IMR-90 (cell line): ENCODE measurements around the gene L3MBTL4. TPM values are rescaled to one million over a fixed set of nuclear protein-coding genes. Genes with fewer than 3 reads are reported as not detected.

Source experiments
- ATAC-seq: fragments of 200-7000 bp; cut with Tn5 transposase; 2 replicates; pipeline ENCODE4 v1.9.1; 2020; ENCODE audit warnings: low read depth, mild to moderate bottlenecking, moderate library complexity
- BruUV-seq: library from RNA; stranded (reverse); fragments of 400-500 nt; replicated peaks from 2 replicates; lab custom pipeline; 2021; lab: Mats Ljungman, UMichigan
- CTCF ChIA-PET: fragments of 300-600 bp; formaldehyde crosslinking; extraction: SDS; loops from one replicate; lab custom pipeline; 2021; ENCODE audit warnings: antibody characterized with exemption; lab: Yijun Ruan, JAX
- POLR2A ChIA-PET: fragments of 300-600 bp; sonication (Branson Sonifier 250); formaldehyde crosslinking; loops from one replicate; lab custom pipeline; 2022; ENCODE audit warnings: antibody characterized with exemption; ENCODE audit not compliant: unreplicated experiment; lab: Charles Lee
- DNase-seq: peaks from one replicate; pipeline ENCODE4 v3.0.0; 2013
- H2AFZ ChIP-seq: replicated peaks from 2 replicates; pipeline ENCODE3; 2013; ENCODE audit warnings: low read length, mild to moderate bottlenecking; ENCODE audit not compliant: poor library complexity
- H2AK5ac ChIP-seq: 2 replicates; pipeline ENCODE4 v1.6.1; 2013; ENCODE audit warnings: low read depth, low read length, inconsistent platforms
- H2AK9ac ChIP-seq: replicated peaks from 2 replicates; pipeline ENCODE3; 2013; ENCODE audit warnings: mild to moderate bottlenecking, low read depth, low read length, moderate library complexity; ENCODE audit not compliant: poor library complexity
- H2BK120ac ChIP-seq: 2 replicates; pipeline ENCODE4 v1.6.1; 2013; ENCODE audit warnings: low read depth, low read length, inconsistent platforms
- H2BK15ac ChIP-seq: 3 replicates; pipeline ENCODE4 v1.6.1; 2013; ENCODE audit warnings: low read depth, low read length, inconsistent platforms
- H2BK20ac ChIP-seq: 2 replicates; pipeline ENCODE4 v1.6.1; 2013; ENCODE audit warnings: low read depth, mild to moderate bottlenecking, inconsistent platforms, low read length, moderate library complexity
- H2BK5ac ChIP-seq: 2 replicates; pipeline ENCODE4 v1.6.1; 2013; ENCODE audit warnings: mild to moderate bottlenecking, low read depth, low read length, inconsistent platforms; ENCODE audit not compliant: poor library complexity, severe bottlenecking
- H3K14ac ChIP-seq: replicated peaks from 2 replicates; pipeline ENCODE4 v1.6.1; 2013; ENCODE audit warnings: low read depth, low read length, inconsistent platforms
- H3K18ac ChIP-seq: 2 replicates; pipeline ENCODE4 v1.6.1; 2013; ENCODE audit warnings: low read depth, low read length, control low read depth
- H3K23ac ChIP-seq: 2 replicates; pipeline ENCODE4 v1.6.1; 2013; ENCODE audit warnings: low read depth, low read length, inconsistent platforms
- H3K27ac ChIP-seq: 2 replicates; pipeline ENCODE4 v1.5.1; 2013; ENCODE audit warnings: mild to moderate bottlenecking, control low read depth, low read length; ENCODE audit not compliant: insufficient read depth
- H3K27me3 ChIP-seq: 2 replicates; pipeline ENCODE4 v1.6.1; 2013; ENCODE audit warnings: low read length; ENCODE audit not compliant: control insufficient read depth, insufficient read depth
- H3K36me3 ChIP-seq: 2 replicates; pipeline ENCODE4 v1.6.1; 2013; ENCODE audit warnings: low read length, mixed read lengths; ENCODE audit not compliant: control insufficient read depth, insufficient read depth
- H3K4ac ChIP-seq: 2 replicates; pipeline ENCODE4 v1.6.1; 2013; ENCODE audit warnings: low read depth, low read length, inconsistent platforms
- H3K4me1 ChIP-seq: 2 replicates; pipeline ENCODE4 v1.6.1; 2013; ENCODE audit warnings: low read length, mixed read lengths; ENCODE audit not compliant: control insufficient read depth, insufficient read depth
- H3K4me2 ChIP-seq: 2 replicates; pipeline ENCODE4 v1.6.1; 2013; ENCODE audit warnings: low read depth, mild to moderate bottlenecking, control low read depth, low read length, moderate library complexity
- H3K4me3 ChIP-seq: 2 replicates; pipeline ENCODE4 v1.5.1; 2013; ENCODE audit warnings: low read depth, mild to moderate bottlenecking, control low read depth, low read length, moderate library complexity; ENCODE audit not compliant: insufficient read depth
- H3K56ac ChIP-seq: 2 replicates; pipeline ENCODE4 v1.6.1; 2013; ENCODE audit warnings: low read length, inconsistent platforms; ENCODE audit not compliant: insufficient read depth; ENCODE audit errors: extremely low read depth
- H3K79me1 ChIP-seq, 2 experiments: 2 replicates each; pipeline ENCODE4 v1.6.1; 2013; ENCODE audit warnings: low read length in 2 of 2, inconsistent platforms in 1 of 2, low read depth in 1 of 2
- H3K9ac ChIP-seq: 2 replicates; pipeline ENCODE4 v1.6.1; 2013; ENCODE audit warnings: low read depth, low read length, control low read depth
- H3K9me1 ChIP-seq: 2 replicates; pipeline ENCODE4 v1.6.1; 2013; ENCODE audit warnings: low read length, inconsistent platforms; ENCODE audit not compliant: insufficient read depth
- H3K9me3 ChIP-seq: 2 replicates; pipeline ENCODE4 v1.6.1; 2013; ENCODE audit warnings: low read length; ENCODE audit not compliant: control insufficient read depth, insufficient read depth
- H4K20me1 ChIP-seq: 2 replicates; pipeline ENCODE4 v1.6.1; 2013; ENCODE audit warnings: low read length, inconsistent platforms; ENCODE audit not compliant: insufficient read depth
- H4K5ac ChIP-seq: 2 replicates; pipeline ENCODE4 v1.6.1; 2013; ENCODE audit warnings: mild to moderate bottlenecking, low read depth, low read length, control low read depth
- H4K8ac ChIP-seq, 2 experiments: 2 replicates each; pipeline ENCODE4 v1.6.1; 2013; ENCODE audit warnings: low read depth in 2 of 2, low read length in 2 of 2, control low read depth in 1 of 2, inconsistent platforms in 1 of 2
- H4K91ac ChIP-seq: 2 replicates; pipeline ENCODE4 v1.6.1; 2013; ENCODE audit warnings: low read depth, low read length, inconsistent platforms; ENCODE audit not compliant: insufficient read depth
- CHD1 ChIP-seq: IDR thresholded peaks from 2 replicates; pipeline ENCODE4 v1.6.1; 2012; ENCODE audit warnings: low read depth, low read length, improper control_type of control experiment
- FOS ChIP-seq: fragments of 150-350 bp; IDR thresholded peaks from 2 replicates; pipeline ENCODE4 v1.6.1; 2016; ENCODE audit warnings: low read depth, low read length
- MAFK ChIP-seq: IDR thresholded peaks from 2 replicates; pipeline ENCODE4 v1.6.1; 2012; ENCODE audit warnings: low read depth, low read length, improper control_type of control experiment
- MXI1 ChIP-seq: IDR thresholded peaks from 2 replicates; pipeline ENCODE4 v1.6.1; 2012; ENCODE audit warnings: low read depth, mild to moderate bottlenecking, low read length, moderate library complexity, borderline replicate concordance
- RAD21 ChIP-seq: IDR thresholded peaks from 2 replicates; pipeline ENCODE4 v1.6.1; 2012; ENCODE audit warnings: low read length, improper control_type of control experiment
- WGBS, 2 experiments: methylation state at CpG; one replicate each; pipeline versions ENCODE4 v1.1.5 to v1.1.7; 2013; ENCODE audit warnings: missing lambda C conversion rate in 2 of 2; ENCODE audit not compliant: insufficient read length in 1 of 2; ENCODE audit errors: extremely low coverage in 2 of 2; 5-methylcytosine and 5-hydroxymethylcytosine counted together
- dilution Hi-C: fragments of 300-500 bp; cut with HindIII; formaldehyde crosslinking; loops from one replicate; pipeline ENCODE4 v1.14.3; 2018; ENCODE audit warnings: low sequenced_read_pairs; ENCODE audit not compliant: unreplicated experiment
- in situ Hi-C: fragments of 300-500 bp; cut with MboI; formaldehyde crosslinking; loops from 3 replicates; pipeline ENCODE4 v1.14.3; 2019; ENCODE audit warnings: low sequenced_read_pairs, inconsistent platforms, mixed read lengths
- intact Hi-C: fragments of 100-400 bp; cut with micrococcal nuclease; formaldehyde crosslinking; loops from 2 replicates; pipeline ENCODE4 v1.10.0; 2022
- polyA plus RNA-seq, 3 experiments: library from polyadenylated mRNA; depleted of rRNA; stranded (reverse); fragments of >200 nt; gene quantifications; 2 replicates each; pipeline ENCODE4 v1.2.3, GENCODE V29; 2012; ENCODE audit warnings: low replicate concordance in 1 of 3
- total RNA-seq: library from RNA; depleted of rRNA; stranded (reverse); fragments of >200 nt; gene quantifications from 2 replicates; pipeline ENCODE4 v1.2.3, GENCODE V29; 2012

Gene L3MBTL4
- total and polyA plus RNA-seq, 2 of the 4 experiments (the other 2 are of a cell fraction) = under 0.01 to 0.02 TPM

DNA sequence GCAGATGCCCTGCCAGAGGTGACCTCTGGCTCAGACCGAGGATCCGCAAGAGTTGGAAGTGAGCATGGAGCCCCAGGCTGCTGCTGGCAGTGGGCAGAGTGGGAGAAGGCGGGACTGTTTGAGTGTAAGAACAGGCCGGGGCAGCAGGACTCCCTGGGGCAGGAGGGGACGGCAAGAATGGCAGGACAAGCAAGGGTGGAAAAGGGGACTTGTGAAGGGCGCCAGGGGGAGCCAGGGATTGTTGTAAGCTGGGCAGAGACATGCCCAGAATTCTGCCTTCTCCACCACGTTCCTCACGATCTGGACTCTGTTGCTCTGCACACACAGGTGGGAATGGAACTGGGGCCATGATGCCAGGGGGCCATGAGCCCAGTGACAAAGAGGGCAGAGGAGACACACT lies 447.0 kb downstream of the L3MBTL4 start:
- Histone ChIP-seq H4K20me1 (no peaks in the 10 kb centered on the region), H3K9ac (no peak overlapping the region), H3K14ac (no peak overlapping the region), H3K23ac (no peak overlapping the region), H2AK9ac (no peak overlapping the region), H3K27ac (no peak overlapping the region), H3K4me1 (no peaks in the 10 kb centered on the region), H3K4me3 (no peak overlapping the region), H3K18ac (no peak overlapping the region), H3K9me1 (no peaks in the 10 kb centered on the region), H2BK20ac (no peak overlapping the region), H2BK120ac (no peak overlapping the region), H2BK15ac (no peak overlapping the region), H3K79me1 (no peaks in the 10 kb centered on the region), H3K4ac (no peak overlapping the region), H2AK5ac (no peak overlapping the region), H3K4me2 (no peak overlapping the region), H2BK5ac (no peak overlapping the region), H2AFZ (no peak overlapping the region), H3K9me3 (no peaks in the 10 kb centered on the region), H3K56ac (no peak overlapping the region), H4K91ac (no peak overlapping the region), H3K36me3 (no peaks in the 10 kb centered on the region), H4K8ac (no peak overlapping the region), H3K27me3 (0 out of 2 replicates have a peak, but pooled peaks cover 2% of the 10 kb centered on the region), H4K5ac (no peak overlapping the region)
- in situ Hi-C loops (no loop called here), dilution Hi-C loops (no loop called here), intact Hi-C loops (no loop called here)
- CTCF ChIA-PET = no interaction called here
- TF ChIP-seq FOS (no peak), MXI1 (no peak), MAFK (no peak), RAD21 (no peak), CHD1 (no peak)
- WGBS, 2 experiments = 94% methylated on average over 5 of the region's 8 CpGs; no CpG with 5 or more reads in 1 of the 2 experiments
- BruUV-seq = no TSS peak
- POLR2A ChIA-PET = no interaction called here
- ATAC-seq = no peak
- no peak for DNase-seq
